ENCODE results near the gene TRAF3IP1. TPM values are rescaled to one million over a fixed set of nuclear protein-coding genes. Genes with fewer than 3 reads are reported as not detected.
A peak's percentile ranks its signal among the peaks of the same experiment; 100 is the strongest.
"Not testable (repeated sequence)": the region's sequence is repeated elsewhere in the genome, so short reads cannot be mapped to it uniquely, and the experiment has no call there.

The TRAF3IP1 gene
- total RNA-seq, 1 experiment from 2014 or later, result 18.6 TPM

DNA sequence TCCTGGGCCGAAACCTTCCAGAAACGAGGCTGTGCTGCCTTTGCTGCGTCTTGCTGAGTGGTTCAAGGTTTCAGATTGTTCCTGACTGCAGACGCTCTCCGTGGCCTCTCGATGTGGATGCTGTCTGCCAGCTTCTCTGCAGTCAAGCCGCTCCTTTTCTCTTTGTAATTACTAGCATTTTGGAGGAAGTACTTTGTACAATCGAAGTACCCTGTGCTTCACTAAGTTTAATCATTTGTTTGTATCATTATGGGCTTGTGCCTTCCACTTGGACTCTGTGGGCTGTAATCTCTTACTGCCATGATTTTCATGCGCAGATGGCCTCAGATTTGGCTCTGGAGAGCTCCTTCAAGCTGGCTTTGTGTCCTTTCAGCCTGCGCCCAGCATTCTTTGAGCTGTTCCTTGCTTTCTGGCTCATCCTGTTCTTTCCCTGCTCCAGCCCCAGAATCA is 49.3 kb downstream of the TRAF3IP1 start:
- peaks cover 4% of the 10 kb centered on the region for H3K36me3 Mint-ChIP-seq (ENCODE audit: insufficient read depth, unreplicated experiment)
- no TSS peak for BruUV-seq (replicated peaks)
- H3K27me3 Mint-ChIP-seq (ENCODE audit: unreplicated experiment), result no peaks in the 10 kb centered on the region
- H3K4me1 Mint-ChIP-seq (ENCODE audit: low read depth, unreplicated experiment), result peaks cover 13% of the 10 kb centered on the region
- DNase-seq, result no peak
- no peak overlapping the region for H3K27ac Mint-ChIP-seq (ENCODE audit: unreplicated experiment)
- CTCF ChIA-PET, result interaction anchor here (1.6 to 1.7 kb wide), 2 partner anchors 12 to 416 kb away, joined by 4 to 11 read pairs; no protein-coding TSS in a partner anchor
- no peak for TF ChIP-seq CTCF (IDR thresholded peaks at IDR 0.05; ENCODE audit: unreplicated experiment)
- no peak overlapping the region for H3K4me3 Mint-ChIP-seq (ENCODE audit: low read depth, unreplicated experiment)
- intact Hi-C loops (cut with micrococcal nuclease; ENCODE audit: unreplicated experiment), result loop anchor here (1.0 to 5.0 kb wide), 3 partner anchors 93 to 418 kb away; no protein-coding TSS in a partner anchor
- no peaks in the 10 kb centered on the region for H3K9me3 Mint-ChIP-seq (ENCODE audit: low read depth, unreplicated experiment)

- Mint-ChIP-seq H3K27me3 (ENCODE audit: unreplicated experiment) (no peaks in the 10 kb centered on the region), H3K4me1 (ENCODE audit: low read depth, unreplicated experiment) (peaks cover 13% of the 10 kb centered on the region), H3K36me3 (ENCODE audit: insufficient read depth, unreplicated experiment) (peaks cover 4% of the 10 kb centered on the region), H3K4me3 (ENCODE audit: low read depth, unreplicated experiment) (no peak overlapping the region), H3K9me3 (ENCODE audit: low read depth, unreplicated experiment) (peaks cover 4% of the 10 kb centered on the region), H3K27ac (ENCODE audit: unreplicated experiment) (no peak overlapping the region)
- TF ChIP-seq CTCF (IDR thresholded peaks at IDR 0.05; ENCODE audit: unreplicated experiment), result no peak
- CTCF ChIA-PET, result interaction anchor here (0.6 to 1.6 kb wide), 8 partner anchors 9 to 415 kb away, joined by 3 to 11 read pairs (median 3); no protein-coding TSS in a partner anchor
- DNase-seq, result no peak
- intact Hi-C loops (cut with micrococcal nuclease; ENCODE audit: unreplicated experiment), result loop anchor here (1.0 to 5.0 kb wide), 2 partner anchors 92 to 417 kb away; no protein-coding TSS in a partner anchor
- no TSS peak for BruUV-seq (replicated peaks)
Measured at GRCh38 chr2:238370094-238370822, 49.9 kb downstream of the TRAF3IP1 start.

- peaks cover 4% of the 10 kb centered on the region for H3K36me3 Mint-ChIP-seq (ENCODE audit: insufficient read depth, unreplicated experiment)
- BruUV-seq (replicated peaks), result no TSS peak
- H3K27me3 Mint-ChIP-seq (ENCODE audit: unreplicated experiment), result no peaks in the 10 kb centered on the region
- TF ChIP-seq CTCF (IDR thresholded peaks at IDR 0.05; ENCODE audit: unreplicated experiment), result peak; percentile 88
- intact Hi-C loops (cut with micrococcal nuclease; ENCODE audit: unreplicated experiment), result loop anchor here (1.0 to 5.0 kb wide), 2 partner anchors 91 to 416 kb away; no protein-coding TSS in a partner anchor
- DNase-seq, result peak; percentile 83
- CTCF ChIA-PET, result interaction anchor here (0.6 to 1.6 kb wide), 8 partner anchors 9 to 414 kb away, joined by 3 to 11 read pairs (median 3); no protein-coding TSS in a partner anchor
- H3K27ac Mint-ChIP-seq (ENCODE audit: unreplicated experiment), result peak overlapping the region; percentile 68
- peaks cover 13% of the 10 kb centered on the region for H3K4me1 Mint-ChIP-seq (ENCODE audit: low read depth, unreplicated experiment)
- peaks cover 4% of the 10 kb centered on the region for H3K9me3 Mint-ChIP-seq (ENCODE audit: low read depth, unreplicated experiment)
- H3K4me3 Mint-ChIP-seq (ENCODE audit: low read depth, unreplicated experiment), result no peak overlapping the region
Measured at GRCh38 chr2:238370823-238371372, 50.6 kb downstream of the TRAF3IP1 start.

- H3K4me1 Mint-ChIP-seq (ENCODE audit: low read depth, unreplicated experiment), result peaks cover 13% of the 10 kb centered on the region
- H3K36me3 Mint-ChIP-seq (ENCODE audit: insufficient read depth, unreplicated experiment); CTCF ChIA-PET; H3K27me3 Mint-ChIP-seq (ENCODE audit: unreplicated experiment); DNase-seq; BruUV-seq (replicated peaks); H3K4me3 Mint-ChIP-seq (ENCODE audit: low read depth, unreplicated experiment); H3K9me3 Mint-ChIP-seq (ENCODE audit: low read depth, unreplicated experiment); H3K27ac Mint-ChIP-seq (ENCODE audit: unreplicated experiment): not testable (repeated sequence)
- intact Hi-C loops (cut with micrococcal nuclease; ENCODE audit: unreplicated experiment), result loop anchor here (5.0 kb wide), 1 partner anchor 415 kb away; no protein-coding TSS in a partner anchor
Measured at GRCh38 chr2:238372277-238372676, 52.0 kb downstream of the TRAF3IP1 start.

Data from Calu3 (cell line).